AG04449 (cell line): ENCODE measurements around the gene C3.

ENCODE experiments used
- CTCF ChIA-PET: fragments of 350-600 bp; formaldehyde crosslinking; extraction: SDS; loops from one replicate; lab custom pipeline; 2021; ENCODE audit warnings: antibody characterized with exemption; lab: Yijun Ruan, JAX
- POLR2A ChIA-PET: fragments of 400-600, 350-600 bp; formaldehyde crosslinking; extraction: SDS; loops from one replicate; lab custom pipeline; 2020; ENCODE audit warnings: antibody characterized with exemption, inconsistent platforms; lab: Yijun Ruan, JAX
- DNase-seq: peaks from one replicate; pipeline ENCODE4 v3.0.0-alpha.2; 2010; ENCODE audit warnings: low read depth, low spot score
- H3K4me3 ChIP-seq: 2 replicates; pipeline ENCODE4 v1.5.1; 2011; ENCODE audit warnings: low read depth, mild to moderate bottlenecking, control low read depth, low read length
- TF ChIP-seq, protein P1 (sequence below): IDR thresholded peaks from one replicate; pipeline ENCODE4 v1.5.1; 2011; ENCODE audit warnings: mild to moderate bottlenecking, moderate library complexity, low read length, control low read depth, inconsistent platforms; ENCODE audit not compliant: insufficient read depth; ENCODE audit errors: missing control alignments

The C3 gene

GRCh38 chr19:6721773-6722172 is 1.3 kb upstream of the C3 start:
- POLR2A ChIA-PET = no interaction called here
- DNase-seq = no peak
- TF ChIP-seq, protein P1, sequence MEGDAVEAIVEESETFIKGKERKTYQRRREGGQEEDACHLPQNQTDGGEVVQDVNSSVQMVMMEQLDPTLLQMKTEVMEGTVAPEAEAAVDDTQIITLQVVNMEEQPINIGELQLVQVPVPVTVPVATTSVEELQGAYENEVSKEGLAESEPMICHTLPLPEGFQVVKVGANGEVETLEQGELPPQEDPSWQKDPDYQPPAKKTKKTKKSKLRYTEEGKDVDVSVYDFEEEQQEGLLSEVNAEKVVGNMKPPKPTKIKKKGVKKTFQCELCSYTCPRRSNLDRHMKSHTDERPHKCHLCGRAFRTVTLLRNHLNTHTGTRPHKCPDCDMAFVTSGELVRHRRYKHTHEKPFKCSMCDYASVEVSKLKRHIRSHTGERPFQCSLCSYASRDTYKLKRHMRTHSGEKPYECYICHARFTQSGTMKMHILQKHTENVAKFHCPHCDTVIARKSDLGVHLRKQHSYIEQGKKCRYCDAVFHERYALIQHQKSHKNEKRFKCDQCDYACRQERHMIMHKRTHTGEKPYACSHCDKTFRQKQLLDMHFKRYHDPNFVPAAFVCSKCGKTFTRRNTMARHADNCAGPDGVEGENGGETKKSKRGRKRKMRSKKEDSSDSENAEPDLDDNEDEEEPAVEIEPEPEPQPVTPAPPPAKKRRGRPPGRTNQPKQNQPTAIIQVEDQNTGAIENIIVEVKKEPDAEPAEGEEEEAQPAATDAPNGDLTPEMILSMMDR = no peak
- no peak overlapping the region for H3K4me3 ChIP-seq
- CTCF ChIA-PET = interaction anchor here (1.1 kb wide), 1 partner anchor 15 kb away, joined by 4 read pairs; no protein-coding TSS in a partner anchor

GRCh38 chr19:6721138-6721474 is 656 bp upstream of the C3 start:
- ChIA-PET POLR2A (no interaction called here), CTCF (interaction anchor here (1.3 to 1.6 kb wide), 2 partner anchors 12 to 143 kb away, joined by 3 to 4 read pairs; no protein-coding TSS in a partner anchor)
- no peak overlapping the region for H3K4me3 ChIP-seq
- DNase-seq = no peak
- TF ChIP-seq, protein P1 = no peak

GRCh38 chr19:6719992-6720368 is 470 bp downstream of the C3 start:
- no peak for DNase-seq
- CTCF ChIA-PET = interaction anchor here (1.3 to 1.6 kb wide), 2 partner anchors 13 to 144 kb away, joined by 3 to 4 read pairs; no protein-coding TSS in a partner anchor
- no peak overlapping the region for H3K4me3 ChIP-seq
- POLR2A ChIA-PET = no interaction called here
- TF ChIP-seq, protein P1 = no peak

DNA sequence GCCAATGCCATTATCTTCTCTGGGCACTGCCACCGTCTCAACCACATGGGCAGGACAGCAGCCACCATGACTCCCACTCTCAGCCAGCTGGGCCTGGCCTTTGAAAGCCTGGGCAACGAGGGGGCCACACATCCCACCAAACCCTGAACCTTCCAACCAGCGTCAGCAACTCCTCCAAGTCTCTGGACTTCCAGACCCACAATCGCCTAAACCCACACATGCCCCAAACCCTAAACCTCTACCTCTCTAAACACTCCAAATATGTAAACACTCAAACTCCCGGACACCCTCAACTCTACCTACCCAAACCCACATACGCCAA is 949 bp downstream of the C3 start:
- no peak for DNase-seq
- TF ChIP-seq, protein P1 = no peak
- H3K4me3 ChIP-seq = no peak overlapping the region
- ChIA-PET POLR2A (no interaction called here), CTCF (no interaction called here)

- no peak for DNase-seq
- TF ChIP-seq, protein P1 = no peak
- POLR2A ChIA-PET = no interaction called here
- CTCF ChIA-PET = no interaction called here
- no peak overlapping the region for H3K4me3 ChIP-seq
Measured at GRCh38 chr19:6718741-6719539, 1.5 kb downstream of the C3 start.

GRCh38 chr19:6718111-6718740 is 2.2 kb downstream of the C3 start:
- no peak for DNase-seq
- TF ChIP-seq, protein P1 = no peak
- ChIA-PET POLR2A (no interaction called here), CTCF (no interaction called here)
- no peak overlapping the region for H3K4me3 ChIP-seq
